HG03060 (cell line): ENCODE results near the gene GPX5.
"Not testable (repeated sequence)": the region's sequence is repeated elsewhere in the genome, so short reads cannot be mapped to it uniquely, and the experiment has no call there.

Experiments
- ATAC-seq: cut with Tn5 transposase; IDR thresholded peaks from one replicate; pipeline ENCODE4 v1.9.1; 2021; ENCODE audit warnings: low read depth, moderate number of reproducible peaks; ENCODE audit not compliant: unreplicated experiment

GPX5 gene

GRCh38 chr6:28525496-28526039 lies at the start of gene GPX5:
GPX5 (plus strand) TSS chr6:28525881; CDS start chr6:28526014, 133 bp downstream.
- no peak for ATAC-seq

DNA sequence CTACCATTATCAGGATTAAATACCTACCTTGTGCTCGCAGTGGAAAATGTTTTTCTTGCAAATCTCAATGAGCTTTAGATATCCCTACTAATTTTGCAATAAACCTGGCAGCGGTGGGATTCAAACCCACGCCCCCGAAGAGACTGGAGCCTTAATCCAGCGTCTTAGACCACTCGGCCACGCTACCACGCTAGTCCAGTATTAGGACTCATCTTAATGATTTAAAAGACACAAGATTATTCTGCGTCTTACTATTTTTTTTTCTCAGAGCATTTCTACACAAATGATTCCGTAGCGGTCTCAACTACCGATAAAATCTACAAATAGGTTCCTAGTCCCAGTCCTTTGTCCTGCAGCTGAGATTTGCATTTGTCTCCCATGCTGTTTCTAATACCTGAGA lies 47.2 kb upstream of the GPX5 start:
- no peak for ATAC-seq

DNA sequence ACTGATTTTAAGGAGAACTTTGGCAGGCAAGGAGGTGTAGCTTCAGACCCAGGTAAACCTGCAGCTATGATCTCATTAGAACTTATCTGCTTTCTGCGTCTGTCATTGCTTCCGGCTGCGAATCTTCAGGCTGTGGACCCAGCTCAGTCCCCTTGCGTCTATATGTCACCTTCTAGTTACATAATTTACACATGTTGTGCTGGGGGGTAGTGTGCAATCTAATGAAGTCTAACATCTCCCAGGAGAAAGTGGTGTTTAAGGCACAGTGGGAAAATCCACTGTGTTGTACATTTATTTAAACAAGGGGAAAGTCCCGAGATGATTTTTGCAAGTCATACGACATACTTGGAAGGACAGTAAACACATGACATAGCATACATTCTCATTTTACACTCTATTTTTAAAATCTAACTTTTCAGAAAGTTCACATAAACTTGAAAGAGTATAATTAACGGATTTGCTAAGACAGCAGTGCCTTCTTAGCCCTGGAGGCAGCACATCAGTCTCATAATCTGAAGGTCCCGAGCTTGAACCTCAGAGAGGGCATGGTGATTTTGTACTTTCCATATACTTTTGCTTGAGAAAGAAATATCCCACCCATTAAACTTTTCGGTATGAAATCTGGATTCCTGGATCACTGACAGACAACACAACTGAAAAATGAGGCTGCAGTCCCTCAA lies 45.3 kb upstream of the GPX5 start:
- no peak for ATAC-seq

GRCh38 chr6:28485482-28485881 lies 40.2 kb upstream of the GPX5 start:
- ATAC-seq = no peak

DNA sequence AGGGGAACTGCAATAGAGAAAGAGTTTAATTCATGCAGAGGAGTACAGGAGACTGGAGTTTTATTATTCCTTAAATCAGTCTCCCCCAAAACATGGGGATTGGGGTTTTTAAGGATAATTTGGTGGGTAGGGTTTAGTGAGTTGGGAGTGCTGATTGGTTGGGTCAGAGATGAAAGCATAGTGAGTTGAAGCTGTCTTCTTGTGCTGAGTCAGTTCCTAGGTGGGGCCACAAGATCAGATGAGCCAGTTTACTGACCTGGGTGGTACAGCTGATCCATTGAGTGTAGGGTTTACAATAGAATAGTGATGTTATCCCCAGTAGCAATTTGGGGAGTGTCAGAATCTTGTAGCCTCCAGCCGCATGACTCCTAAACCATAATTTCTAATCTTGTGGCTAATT lies 39.1 kb upstream of the GPX5 start:
- no peak for ATAC-seq

DNA sequence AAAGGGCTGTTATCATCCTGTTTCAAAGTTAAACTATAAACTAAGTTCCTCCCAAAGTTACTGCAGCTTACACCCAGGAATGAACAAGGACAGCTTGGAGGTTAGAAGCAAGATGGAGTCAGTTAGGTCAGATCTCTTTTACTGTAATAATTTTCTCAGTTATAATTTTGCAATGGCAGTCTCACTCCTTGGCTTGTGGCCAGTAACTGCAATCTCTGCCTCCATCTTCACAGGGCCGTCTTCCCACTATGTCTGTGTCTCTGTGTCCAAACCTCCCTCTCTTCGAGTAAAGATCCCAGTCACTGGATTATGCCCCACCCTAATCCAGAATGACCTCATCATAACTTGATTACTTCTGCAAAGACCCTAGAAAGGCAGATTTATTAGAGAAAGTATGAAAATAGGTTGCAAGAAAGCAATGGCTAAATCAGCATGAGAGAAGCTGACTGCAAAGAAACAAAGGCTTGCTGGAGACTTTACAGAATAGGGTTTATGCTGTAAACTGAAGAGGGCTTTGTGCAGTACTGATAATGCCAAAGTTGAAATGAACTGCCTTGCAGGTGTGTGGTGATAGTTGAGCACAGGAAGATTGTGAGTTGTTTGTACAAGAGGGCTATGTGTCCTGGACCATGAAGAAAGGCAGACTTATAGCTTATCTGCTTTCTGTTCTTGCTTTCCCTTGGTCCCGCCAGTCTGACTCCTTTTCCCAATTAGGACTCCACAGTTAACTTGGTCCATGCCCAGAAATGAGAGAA lies 38.5 kb upstream of the GPX5 start:
- no peak for ATAC-seq

- no peak for ATAC-seq
Observed at GRCh38 chr6:28488916-28489365, 36.7 kb upstream of the GPX5 start.

GRCh38 chr6:28489366-28490204 lies 36.1 kb upstream of the GPX5 start:
- ATAC-seq = no peak

DNA sequence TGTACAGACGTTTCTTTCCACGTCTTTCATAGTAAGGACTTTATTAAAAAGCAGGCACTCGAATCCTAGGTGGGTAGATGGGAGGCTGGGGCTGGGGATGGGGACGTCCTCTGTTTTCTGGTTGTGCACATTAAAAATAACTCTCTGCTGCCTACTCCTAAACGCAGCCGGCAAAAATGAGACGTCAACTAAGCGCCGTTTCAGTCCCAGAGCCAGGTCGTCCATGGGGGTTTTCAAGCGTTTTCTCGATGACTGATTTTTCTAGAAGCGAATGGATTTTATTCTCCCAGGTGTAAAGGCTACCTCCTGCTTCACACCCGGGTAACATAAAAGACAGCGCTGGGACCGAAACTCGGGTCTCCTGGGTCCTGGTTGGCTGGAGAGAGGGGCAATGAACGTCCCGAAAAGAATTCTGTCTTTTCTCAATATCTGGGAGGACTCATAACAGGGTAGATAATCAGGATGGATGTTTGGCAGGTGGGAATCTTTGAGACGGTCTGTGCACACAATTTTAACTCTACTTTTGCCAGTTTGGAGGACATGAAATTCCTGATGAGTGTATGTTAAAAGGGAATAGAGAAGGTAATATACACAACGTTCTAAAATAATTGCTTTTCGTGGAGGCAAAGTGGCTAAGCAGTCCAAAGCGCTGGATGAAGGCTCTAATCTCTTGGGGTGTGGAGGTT lies 35.3 kb upstream of the GPX5 start:
- no peak for ATAC-seq

GRCh38 chr6:28491984-28492317 lies 33.7 kb upstream of the GPX5 start:
- no peak for ATAC-seq

DNA sequence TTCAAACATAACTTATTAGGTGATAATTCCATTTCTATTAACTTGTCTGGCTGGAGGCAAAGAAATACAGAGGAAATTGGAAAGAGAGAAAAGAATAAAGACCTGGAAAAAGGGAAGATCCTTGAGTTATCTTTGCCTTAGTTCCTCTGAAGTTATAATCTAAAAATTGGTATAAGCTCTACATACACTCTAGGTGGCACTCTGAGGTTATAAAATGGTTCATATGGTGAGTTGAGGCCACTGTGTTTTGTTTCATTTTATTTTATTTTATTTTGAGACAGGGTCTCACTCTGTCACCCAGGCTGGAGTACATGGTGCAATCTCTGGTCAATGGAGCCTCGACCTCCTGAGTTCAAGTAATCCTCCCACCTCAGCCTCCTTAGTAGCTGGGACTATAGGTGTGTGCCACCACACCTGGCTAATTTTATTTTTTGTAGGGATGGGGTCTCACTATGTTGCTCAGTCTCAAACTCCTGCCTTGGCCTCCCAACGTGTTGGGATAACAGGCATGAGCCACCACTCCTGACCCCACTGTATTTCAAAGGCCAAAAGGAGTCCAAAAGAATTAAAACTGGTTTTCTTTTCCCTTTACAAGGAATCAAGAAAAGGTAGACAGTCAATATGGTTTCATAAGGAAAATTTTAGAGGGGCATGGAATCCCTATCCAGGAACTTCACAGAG lies 29.4 kb upstream of the GPX5 start:
- ATAC-seq = no peak

GRCh38 chr6:28497306-28497705 lies 28.4 kb upstream of the GPX5 start:
- ATAC-seq = no peak

- ATAC-seq = no peak
Observed at GRCh38 chr6:28497893-28498292, 27.8 kb upstream of the GPX5 start.

GRCh38 chr6:28501259-28501658 lies 24.4 kb upstream of the GPX5 start:
- no peak for ATAC-seq

DNA sequence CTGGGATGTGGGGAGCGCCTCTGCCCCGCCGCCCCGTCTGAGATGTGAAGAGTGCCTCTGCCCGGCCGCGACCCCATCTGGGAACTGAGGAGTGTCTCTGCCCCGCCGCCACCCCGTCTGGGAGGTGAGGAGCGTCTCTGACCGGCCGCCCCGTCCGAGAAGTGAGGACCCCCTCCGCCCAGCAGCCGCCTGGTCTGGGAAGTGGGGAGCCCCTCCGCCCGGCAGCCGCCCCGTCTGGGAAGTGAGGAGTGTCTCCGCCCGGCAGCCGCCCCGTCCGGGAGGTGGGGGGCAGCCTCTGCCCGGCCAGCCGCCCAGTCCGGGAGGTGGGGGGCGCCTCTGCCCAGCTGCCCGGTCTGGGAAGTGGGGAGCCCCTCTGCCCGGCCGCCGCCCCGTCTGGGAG lies 23.5 kb upstream of the GPX5 start:
- not testable (repeated sequence) for ATAC-seq

GRCh38 chr6:28502709-28503305 lies 22.9 kb upstream of the GPX5 start:
- not testable (repeated sequence) for ATAC-seq

DNA sequence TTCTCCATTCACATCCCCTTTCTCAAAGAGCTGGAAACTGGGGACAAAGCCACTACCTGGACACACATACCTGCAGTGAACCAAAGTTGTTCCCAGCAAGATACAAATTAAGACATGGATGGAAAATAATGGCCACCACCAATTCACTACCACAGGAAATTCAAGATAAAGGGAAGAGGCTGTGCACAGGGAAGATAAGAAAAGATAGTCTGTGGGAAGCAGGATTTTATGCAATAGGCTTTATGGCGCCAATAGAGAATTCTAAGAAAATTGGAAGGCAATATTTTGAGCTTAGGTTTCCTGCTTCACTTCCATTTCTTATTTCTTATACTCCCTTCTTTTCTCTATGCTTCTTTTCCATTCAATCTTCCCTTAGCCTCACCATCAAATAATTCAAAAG lies 19.9 kb upstream of the GPX5 start:
- ATAC-seq = no peak

DNA sequence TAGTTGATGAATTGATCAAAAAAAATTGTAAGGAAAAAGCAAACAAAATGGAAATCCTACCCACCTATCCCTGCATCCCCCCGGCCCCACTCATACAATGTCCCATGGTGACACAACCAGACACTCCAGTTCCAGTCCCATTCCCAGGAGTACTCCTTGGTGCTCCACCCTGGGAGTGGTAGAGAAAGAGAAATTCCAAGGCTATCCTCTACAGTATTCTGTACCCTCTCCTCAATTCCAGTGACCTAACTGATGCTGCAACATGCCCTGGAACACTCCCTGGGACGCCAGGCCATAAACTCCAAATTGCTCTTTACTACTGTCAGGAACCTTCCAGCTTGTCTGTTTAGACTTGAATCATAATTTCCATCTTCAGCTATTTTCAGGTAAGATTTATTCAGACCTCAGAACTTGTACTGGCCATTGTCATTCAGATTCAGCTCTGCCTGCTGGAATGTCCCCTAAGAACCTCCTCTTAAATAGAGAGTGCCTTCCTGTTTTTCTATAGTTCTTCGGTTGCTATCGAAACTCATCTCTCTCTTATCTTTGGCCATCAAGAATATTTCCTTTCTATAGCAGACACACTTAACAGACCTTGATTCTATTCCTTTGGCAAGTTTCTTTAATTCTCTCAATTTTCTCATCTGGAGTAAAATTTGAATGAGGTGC lies 18.7 kb upstream of the GPX5 start:
- no peak for ATAC-seq
